HEK293T (cell line): Measurements from ENCODE around the gene KRTAP19-6.
"Not testable (repeated sequence)": the region's sequence is repeated elsewhere in the genome, so short reads cannot be mapped to it uniquely, and the experiment has no call there.

ENCODE experiments used
- CTCF ChIA-PET: fragments of 350-600 bp; formaldehyde crosslinking; extraction: SDS; loops from one replicate; lab custom pipeline; 2021; ENCODE audit warnings: antibody characterized with exemption, inconsistent platforms; lab: Yijun Ruan, JAX
- POLR2A ChIA-PET: fragments of 350-600 bp; formaldehyde crosslinking; extraction: SDS; loops from one replicate; lab custom pipeline; 2020; ENCODE audit warnings: antibody characterized with exemption, inconsistent platforms; lab: Yijun Ruan, JAX
- DNase-seq: peaks from one replicate; pipeline ENCODE4 v3.0.0; 2012; ENCODE audit warnings: mixed read lengths; ENCODE audit errors: extremely low spot score
- ARNT ChIP-seq: fragments of 450-650 bp; IDR thresholded peaks from 2 replicates; pipeline ENCODE4 v1.6.1; 2017; ENCODE audit warnings: mild to moderate bottlenecking
- BHLHE40 ChIP-seq: fragments of 450-650 bp; IDR thresholded peaks from 2 replicates; pipeline ENCODE4 v1.6.1; 2016; ENCODE audit warnings: mild to moderate bottlenecking, moderate library complexity, borderline replicate concordance
- CTBP1 ChIP-seq: fragments of 450-650 bp; IDR thresholded peaks from 2 replicates; pipeline ENCODE4 v1.6.1; 2016; ENCODE audit warnings: borderline replicate concordance
- ELF4 ChIP-seq: fragments of 450-650 bp; IDR thresholded peaks from 2 replicates; pipeline ENCODE4 v1.6.1; 2017; ENCODE audit warnings: antibody characterized with exemption
- FOXA1 ChIP-seq: fragments of 450-650 bp; IDR thresholded peaks from 2 replicates; pipeline ENCODE4 v1.6.1; 2016; ENCODE audit warnings: mild to moderate bottlenecking
- FOXK2 ChIP-seq: fragments of 450-650 bp; IDR thresholded peaks from 2 replicates; pipeline ENCODE4 v1.6.1; 2016; ENCODE audit warnings: mild to moderate bottlenecking
- FOXM1 ChIP-seq: fragments of 450-650 bp; IDR thresholded peaks from 2 replicates; pipeline ENCODE4 v1.6.1; 2017; ENCODE audit warnings: mild to moderate bottlenecking, borderline replicate concordance
- HDGF ChIP-seq: fragments of 450-650 bp; IDR thresholded peaks from 2 replicates; pipeline ENCODE4 v1.6.1; 2017; ENCODE audit warnings: antibody characterized with exemption, borderline replicate concordance
- L3MBTL2 ChIP-seq: fragments of 450-650 bp; conservative IDR thresholded peaks from 2 replicates; pipeline ENCODE4 v1.6.1; 2016; ENCODE audit warnings: mild to moderate bottlenecking
- LEF1 ChIP-seq: fragments of 450-650 bp; IDR thresholded peaks from 2 replicates; pipeline ENCODE4 v1.6.1; 2017; ENCODE audit warnings: mild to moderate bottlenecking, borderline replicate concordance
- NFRKB ChIP-seq: fragments of 450-650 bp; IDR thresholded peaks from 2 replicates; pipeline ENCODE4 v1.6.1; 2016; ENCODE audit warnings: mild to moderate bottlenecking, moderate library complexity
- SP1 ChIP-seq: fragments of 450-650 bp; IDR thresholded peaks from 2 replicates; pipeline ENCODE4 v1.6.1; 2017
- SUZ12 ChIP-seq: fragments of 450-650 bp; IDR thresholded peaks from 2 replicates; pipeline ENCODE4 v1.6.1; 2016; ENCODE audit warnings: mild to moderate bottlenecking
- TARDBP ChIP-seq: fragments of 450-650 bp; IDR thresholded peaks from 2 replicates; pipeline ENCODE4 v1.6.1; 2016
- ZNF384 ChIP-seq: fragments of 450-650 bp; IDR thresholded peaks from 2 replicates; pipeline ENCODE4 v1.6.1; 2016
- TF ChIP-seq, protein P1 (sequence below): fragments of 450-650 bp; IDR thresholded peaks from 2 replicates; pipeline ENCODE4 v1.6.1; 2016

KRTAP19-6 gene

DNA sequence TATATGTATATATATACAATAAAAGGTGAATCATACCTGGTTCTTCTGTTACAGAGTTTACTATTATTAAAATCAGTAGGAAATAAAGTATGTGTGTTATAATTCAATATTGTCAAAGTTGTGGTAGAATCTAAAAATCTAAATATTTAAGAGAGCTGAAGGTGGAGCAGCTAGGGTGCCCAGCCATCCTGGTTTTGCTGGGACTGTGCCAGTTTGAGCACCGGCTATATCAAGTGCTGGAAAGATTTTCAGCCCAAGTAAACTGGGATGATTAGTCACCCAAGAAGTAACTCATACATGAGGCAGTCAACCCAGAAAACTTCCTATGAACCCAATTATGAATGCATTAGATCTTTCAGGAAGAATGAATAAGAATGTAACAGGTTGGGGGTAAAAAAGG, 22.8 kb downstream of the KRTAP19-6 start:
- POLR2A ChIA-PET = no interaction called here
- CTCF ChIA-PET = no interaction called here
- no peak for DNase-seq
- TF ChIP-seq NFRKB (no peak), ELF4 (no peak), FOXK2 (no peak), SP1 (no peak), TARDBP (no peak), HDGF (no peak)

- POLR2A ChIA-PET = no interaction called here
- DNase-seq = no peak
- CTCF ChIA-PET = no interaction called here
- no peak for TF ChIP-seq HDGF
- no peak for TF ChIP-seq FOXA1
- no peak for TF ChIP-seq ZNF384
- TF ChIP-seq NFRKB = no peak
- no peak for TF ChIP-seq FOXM1
- TF ChIP-seq BHLHE40 = no peak
- TF ChIP-seq SP1 = no peak
- TF ChIP-seq L3MBTL2 = no peak
- TF ChIP-seq SUZ12 = no peak
- TF ChIP-seq TARDBP = no peak
- TF ChIP-seq ARNT = no peak
- no peak for TF ChIP-seq CTBP1
- no peak for TF ChIP-seq ELF4
- no peak for TF ChIP-seq LEF1
- TF ChIP-seq, protein P1, sequence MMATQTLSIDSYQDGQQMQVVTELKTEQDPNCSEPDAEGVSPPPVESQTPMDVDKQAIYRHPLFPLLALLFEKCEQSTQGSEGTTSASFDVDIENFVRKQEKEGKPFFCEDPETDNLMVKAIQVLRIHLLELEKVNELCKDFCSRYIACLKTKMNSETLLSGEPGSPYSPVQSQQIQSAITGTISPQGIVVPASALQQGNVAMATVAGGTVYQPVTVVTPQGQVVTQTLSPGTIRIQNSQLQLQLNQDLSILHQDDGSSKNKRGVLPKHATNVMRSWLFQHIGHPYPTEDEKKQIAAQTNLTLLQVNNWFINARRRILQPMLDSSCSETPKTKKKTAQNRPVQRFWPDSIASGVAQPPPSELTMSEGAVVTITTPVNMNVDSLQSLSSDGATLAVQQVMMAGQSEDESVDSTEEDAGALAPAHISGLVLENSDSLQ = no peak
These were observed 26.0 kb downstream of the KRTAP19-6 start for GRCh38 chr21:30515681-30516080.

GRCh38 chr21:30505621-30506205, 36.0 kb downstream of the KRTAP19-6 start:
- CTCF ChIA-PET = interaction anchor here (0.6 to 1.2 kb wide), 3 partner anchors 8 to 1494 kb away, joined by 3 to 4 read pairs (median 4); partner anchors contain the start of gene KRTAP19-4
- DNase-seq, POLR2A ChIA-PET: not testable (repeated sequence)

- CTCF ChIA-PET = interaction anchor here (0.6 kb wide), 1 partner anchor 1667 kb away, joined by 3 read pairs; no protein-coding TSS in a partner anchor
- POLR2A ChIA-PET = no interaction called here
- no peak for TF ChIP-seq HDGF
- no peak for TF ChIP-seq TARDBP
- no peak for TF ChIP-seq CTBP1
- TF ChIP-seq SUZ12 = no peak
- TF ChIP-seq FOXK2 = no peak
- no peak for TF ChIP-seq NFRKB
- DNase-seq = no peak
These were observed 39.6 kb downstream of the KRTAP19-6 start, which contains the start of gene KRTAP19-5 for GRCh38 chr21:30502041-30502440. KRTAP19-5 (minus strand) TSS chr21:30502141; CDS start chr21:30502090, 51 bp downstream.

DNA sequence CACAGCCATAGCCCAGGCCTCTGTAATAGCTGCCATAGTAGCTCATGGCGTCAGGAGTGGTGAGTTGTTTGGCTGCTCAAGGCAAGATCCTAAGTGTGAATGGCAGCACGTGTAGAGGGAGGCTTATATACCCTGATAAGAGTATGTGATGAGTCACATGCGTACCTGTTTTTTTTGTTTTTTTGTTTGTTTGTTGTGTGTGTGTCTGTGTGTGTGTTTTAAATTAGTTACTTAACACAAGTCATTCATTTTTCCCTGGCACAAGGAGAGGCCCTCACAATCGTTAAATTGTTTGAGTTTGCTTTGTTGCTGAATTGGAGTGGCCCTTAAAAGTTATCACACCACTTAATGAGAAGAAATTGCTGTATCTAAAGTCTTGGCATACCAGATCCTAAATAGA, 44.6 kb downstream of the KRTAP19-6 start, which contains the start of gene KRTAP19-4:
KRTAP19-4 (minus strand) TSS at position 101 of the 400 bp plus-strand sequence; CDS start at position 46, 55 bp downstream.
- no peak for DNase-seq
- CTCF ChIA-PET = interaction anchor here (1.0 kb wide), 1 partner anchor 9 kb away, joined by 4 read pairs; no protein-coding TSS in a partner anchor
- TF ChIP-seq TARDBP = no peak
- POLR2A ChIA-PET = no interaction called here

- CTCF ChIA-PET = interaction anchor here (1.2 kb wide), 1 partner anchor 12 kb away, joined by 3 read pairs; the partner anchor contains the start of gene KRTAP19-1
- TF ChIP-seq LEF1 = no peak
- TF ChIP-seq CTBP1 = no peak
- no peak for TF ChIP-seq SP1
- TF ChIP-seq, protein P1 = no peak
- no peak for TF ChIP-seq L3MBTL2
- no peak for TF ChIP-seq SUZ12
- DNase-seq = no peak
- POLR2A ChIA-PET = no interaction called here
These were observed 49.7 kb downstream of the KRTAP19-6 start, which contains the start of gene KRTAP19-3 for GRCh38 chr21:30491963-30492428. KRTAP19-3 (minus strand) TSS chr21:30492013; CDS start chr21:30491957, 56 bp downstream.
